Stimulated activated CD4-positive, alpha-beta T cell treated with anti-CD3 and anti-CD28 coated beads, Interleukin-1b, Interleukin-23, amount 100 ng/mL, for 24 hours (primary cell): Measurements from ENCODE around the gene PRDX6.
A peak's percentile ranks its signal among the peaks of the same experiment; 100 is the strongest.
"Not testable (repeated sequence)": the region's sequence is repeated elsewhere in the genome, so short reads cannot be mapped to it uniquely, and the experiment has no call there.

Source experiments
- DNase-seq, 4 experiments: peaks; one replicate each; pipeline ENCODE4 v3.0.0-alpha.2; 2020; ENCODE audit warnings: low read depth in 4 of 4, low spot score in 1 of 4

The PRDX6 gene

DNA sequence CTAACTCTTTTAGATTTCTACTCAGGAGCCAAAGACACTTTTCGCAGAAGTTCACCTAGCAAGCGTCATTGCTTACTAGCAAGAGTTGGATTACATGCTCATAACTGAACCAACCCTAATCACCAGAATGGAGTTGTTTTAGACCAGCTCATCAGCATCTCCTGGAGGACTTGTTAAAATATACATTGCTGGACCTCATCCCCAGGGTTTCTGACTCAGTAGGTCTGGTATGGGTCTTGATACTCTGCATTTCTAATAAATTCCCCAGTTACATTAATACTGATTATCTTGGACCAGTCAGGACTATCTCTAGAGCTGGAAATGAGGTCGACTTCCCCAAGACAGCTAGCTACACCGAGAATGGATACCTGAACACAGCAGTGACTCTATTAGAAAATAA lies 9.7 kb upstream of the PRDX6 start:
- DNase-seq = no peak

GRCh38 chr1:173469656-173470055 lies 7.5 kb upstream of the PRDX6 start:
- no peak for DNase-seq

- DNase-seq = no peak
Measured at GRCh38 chr1:173470608-173471007, 6.5 kb upstream of the PRDX6 start.

GRCh38 chr1:173473599-173474011 lies 3.5 kb upstream of the PRDX6 start:
- no peak for DNase-seq

GRCh38 chr1:173474097-173474779 lies 2.9 kb upstream of the PRDX6 start:
- DNase-seq = no peak

DNA sequence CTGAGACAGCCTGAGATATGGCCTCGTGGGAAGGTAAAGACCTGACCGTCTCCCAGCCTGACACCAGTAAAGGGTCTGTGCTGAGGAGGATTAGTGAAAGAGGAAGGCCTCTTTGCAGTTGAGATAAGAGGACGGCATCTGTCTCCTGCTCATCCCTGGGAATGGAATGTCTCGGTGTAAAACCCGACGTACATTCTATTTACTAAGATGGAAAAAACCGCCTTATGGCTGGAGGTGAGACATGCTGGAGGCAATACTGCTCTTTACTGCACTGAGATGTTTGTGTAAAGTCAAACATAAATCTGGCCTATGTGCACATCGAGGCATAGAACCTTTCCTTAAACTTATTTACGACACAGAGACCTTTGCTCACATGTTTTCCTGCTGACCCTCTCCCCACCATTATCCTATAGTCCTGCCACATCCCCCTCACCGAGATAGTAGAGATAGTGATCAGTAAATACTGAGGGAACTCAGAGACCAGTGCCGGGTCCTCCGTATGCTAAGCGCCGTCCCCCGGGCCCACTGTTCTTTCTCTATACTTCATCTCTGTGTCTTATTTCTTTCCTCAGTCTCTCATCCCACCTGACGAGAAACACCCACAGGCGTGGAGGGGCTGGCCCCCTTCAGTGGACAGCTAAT lies 2.2 kb upstream of the PRDX6 start:
- DNase-seq = not testable (repeated sequence)

DNA sequence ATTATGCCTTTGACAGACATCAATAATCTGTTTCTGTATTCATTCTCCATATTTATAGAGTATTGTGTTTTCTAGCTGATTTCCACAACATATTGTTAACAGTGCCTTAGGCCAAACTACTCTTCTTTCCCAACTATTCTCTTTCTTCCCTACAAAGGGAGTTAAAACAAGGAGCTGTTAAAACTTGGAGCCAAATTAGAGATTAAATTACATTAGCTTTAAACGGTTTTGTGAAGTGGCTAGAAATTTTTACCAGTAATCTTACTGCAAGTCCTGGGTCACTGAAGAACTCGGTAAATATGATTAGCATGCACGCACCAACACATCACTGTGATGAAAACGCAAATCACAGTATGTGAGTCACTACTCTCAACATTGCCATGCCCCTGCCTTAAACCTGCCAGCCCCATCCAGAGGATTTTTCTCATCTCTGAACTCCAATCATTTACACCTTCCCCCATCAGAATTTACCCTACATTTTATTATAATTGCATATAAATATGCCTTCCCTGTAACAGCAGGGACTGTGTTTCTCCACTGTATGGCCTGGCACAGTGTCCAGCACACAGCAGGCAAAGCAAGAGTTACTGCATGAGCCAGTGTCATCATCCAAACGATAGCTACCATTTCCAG lies 1.5 kb upstream of the PRDX6 start:
- DNase-seq = peak in 1 of 4 experiments; percentile 21

- DNase-seq = peak in 1 of 4 experiments; percentile 2
Measured at GRCh38 chr1:173476197-173476664, 904 bp upstream of the PRDX6 start.

DNA sequence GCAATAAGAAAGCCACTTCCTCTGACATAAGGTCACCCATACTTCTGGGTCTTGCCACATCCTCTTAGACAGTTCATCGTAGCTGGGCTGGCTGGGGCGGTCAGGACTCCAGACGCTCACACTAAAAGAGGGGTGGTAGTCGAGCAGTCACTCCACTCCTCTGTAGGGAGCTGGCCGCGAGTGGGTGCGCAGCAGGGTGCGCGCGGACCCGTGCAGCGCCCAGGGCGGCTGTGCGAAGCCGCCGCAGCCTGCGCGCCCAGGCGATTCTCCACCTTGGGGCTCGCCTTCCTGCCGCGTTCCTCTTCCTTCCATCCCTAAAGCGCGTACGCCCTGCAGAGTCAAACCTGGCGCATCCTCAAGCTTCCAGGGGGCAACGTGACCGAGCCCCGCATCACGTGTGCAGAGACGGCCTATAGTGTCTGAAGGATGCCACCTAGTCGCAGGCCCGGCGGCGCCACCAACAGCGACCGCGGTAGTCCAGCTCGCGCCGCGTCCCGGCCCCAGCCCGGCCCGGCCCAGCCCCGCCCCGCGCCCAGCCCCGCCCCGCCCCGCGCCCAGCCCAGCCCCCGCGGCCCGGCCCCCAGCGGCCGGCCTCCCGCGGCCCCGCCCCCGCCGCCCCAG lies 360 bp upstream of the PRDX6 start:
- peak; percentile 6 to 76 (median 72) for DNase-seq

- no peak for DNase-seq
Measured at GRCh38 chr1:173478094-173478674, 1.0 kb downstream of the PRDX6 start.

DNA sequence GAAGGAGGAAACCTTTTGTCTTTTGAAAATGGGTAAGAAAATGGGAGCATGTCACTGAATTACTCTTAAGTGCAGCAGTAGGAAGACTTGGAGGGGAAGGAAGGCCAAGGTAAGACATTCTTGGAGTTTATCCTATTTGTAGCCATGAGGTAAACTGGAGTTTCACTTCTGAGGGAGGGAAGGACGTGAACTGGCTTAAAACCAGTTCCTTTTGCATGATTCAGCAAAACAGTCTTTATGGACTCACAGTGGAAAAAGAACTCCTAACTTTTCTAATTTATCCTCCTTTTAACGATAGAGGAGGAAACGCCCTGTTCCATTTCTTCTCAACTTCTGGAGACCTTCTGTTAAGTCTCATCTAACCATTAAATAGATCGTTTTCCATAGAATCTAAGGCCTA lies 2.5 kb downstream of the PRDX6 start:
- DNase-seq = no peak

DNA sequence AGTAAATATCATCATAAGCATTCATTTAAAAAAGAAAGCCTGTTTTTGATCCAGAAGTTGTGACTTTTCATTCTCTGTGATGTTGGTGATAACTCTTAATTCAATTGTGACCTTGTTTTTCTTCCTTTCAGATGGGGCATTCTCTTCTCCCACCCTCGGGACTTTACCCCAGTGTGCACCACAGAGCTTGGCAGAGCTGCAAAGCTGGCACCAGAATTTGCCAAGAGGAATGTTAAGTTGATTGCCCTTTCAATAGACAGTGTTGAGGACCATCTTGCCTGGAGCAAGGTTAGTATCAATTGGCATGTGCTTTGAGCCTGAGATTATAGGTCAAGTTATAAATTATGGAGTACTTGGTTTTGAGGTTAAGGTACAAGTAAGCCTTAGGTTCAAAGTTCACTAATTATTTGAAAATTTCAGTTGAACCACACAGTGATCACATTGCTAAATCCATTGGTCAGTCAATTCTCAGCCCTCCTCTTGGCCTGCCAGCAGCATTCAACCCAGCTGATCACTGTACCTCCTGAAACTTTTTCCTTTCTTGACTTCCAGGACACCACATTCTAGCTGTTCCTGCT lies 4.1 kb downstream of the PRDX6 start:
- no peak for DNase-seq

- no peak for DNase-seq
Measured at GRCh38 chr1:173482683-173483082, 5.5 kb downstream of the PRDX6 start.

GRCh38 chr1:173484276-173484675 lies 7.1 kb downstream of the PRDX6 start:
- no peak for DNase-seq

DNA sequence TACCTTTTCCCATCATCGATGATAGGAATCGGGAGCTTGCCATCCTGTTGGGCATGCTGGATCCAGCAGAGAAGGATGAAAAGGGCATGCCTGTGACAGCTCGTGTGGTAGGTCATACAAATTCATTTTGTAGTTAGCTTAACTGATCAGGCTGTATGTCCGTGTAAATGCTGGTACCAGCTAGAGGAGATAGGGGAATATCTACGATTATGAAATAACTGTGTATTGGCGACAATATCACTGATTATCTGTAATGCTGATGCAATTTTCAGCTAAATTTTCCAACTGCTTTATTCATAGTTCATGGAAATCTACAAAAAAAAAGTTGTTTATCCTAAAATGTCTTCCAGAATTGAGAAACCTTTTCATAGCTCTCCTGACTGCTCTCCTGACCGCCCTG lies 8.3 kb downstream of the PRDX6 start:
- no peak for DNase-seq

GRCh38 chr1:173488001-173488400 lies 10.9 kb downstream of the PRDX6 start:
- no peak for DNase-seq

GRCh38 chr1:173489149-173489600 lies 12.0 kb downstream of the PRDX6 start:
- DNase-seq = no peak

GRCh38 chr1:173489929-173490328 lies 12.8 kb downstream of the PRDX6 start:
- DNase-seq = no peak

DNA sequence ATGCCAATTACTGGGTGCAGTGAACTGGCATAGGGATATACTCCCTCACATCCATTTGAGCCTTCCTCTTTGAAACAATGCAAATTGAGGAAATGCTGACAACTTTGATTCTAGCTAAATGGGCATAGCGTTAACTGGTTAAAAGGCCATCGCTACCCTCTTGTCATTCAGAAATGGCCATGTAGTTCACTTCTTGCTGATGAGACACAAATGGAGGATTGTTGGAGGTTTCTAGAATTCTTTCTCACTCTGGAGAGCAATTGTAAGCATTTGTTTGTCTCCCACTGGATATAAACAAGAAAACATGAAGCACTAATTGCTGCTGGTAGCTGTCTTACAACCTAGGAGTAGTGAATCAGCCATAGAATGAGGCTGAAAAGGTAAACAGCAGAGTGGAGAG lies 14.4 kb downstream of the PRDX6 start:
- DNase-seq = no peak

GRCh38 chr1:173493125-173493524 lies 16.0 kb downstream of the PRDX6 start:
- not testable (repeated sequence) for DNase-seq
